K562 (cell line): ENCODE data around the gene COG3.

Experiments
- ARID3A ChIP-seq: IDR thresholded peaks from 2 replicates; pipeline ENCODE4 v1.6.1; 2012; ENCODE audit warnings: low read depth, low read length, improper control_type of control experiment, borderline replicate concordance
- C11orf30 ChIP-seq: fragments of 450-650 bp; IDR thresholded peaks from 2 replicates; pipeline ENCODE4 v1.6.1; 2016; ENCODE audit warnings: low read depth, mild to moderate bottlenecking
- CTCF ChIP-seq, 3 experiments: IDR thresholded peaks in 2 of 3; conservative IDR thresholded peaks in 1 of 3; 2 replicates each; pipeline ENCODE4 v1.5.1; 2011 to 2012; ENCODE audit warnings: low read length in 3 of 3, mild to moderate bottlenecking in 3 of 3, control low read depth in 2 of 3, improper control_type of control experiment in 1 of 3, inconsistent platforms in 1 of 3, low read depth in 1 of 3, mixed read lengths in 1 of 3, moderate library complexity in 1 of 3; ENCODE audit not compliant: insufficient read depth in 2 of 3
- MAX ChIP-seq: sonication (generic); formaldehyde crosslinking; IDR thresholded peaks from 2 replicates; pipeline ENCODE4 v1.9.0; 2022; ENCODE audit warnings: mild to moderate bottlenecking, missing genetic modification reagents
- NR3C1 ChIP-seq: sonication (generic); formaldehyde crosslinking; IDR thresholded peaks from 2 replicates; pipeline ENCODE4 v1.8.1; 2022; ENCODE audit warnings: missing genetic modification reagents
- REST ChIP-seq, 2 experiments: fragments of 450-650 bp; formaldehyde crosslinking in 1 of 2; IDR thresholded peaks; 2 replicates each; pipeline versions ENCODE4 v1.4.0 to v1.6.1; 2014 to 2020; ENCODE audit warnings: mild to moderate bottlenecking in 2 of 2, borderline replicate concordance in 1 of 2, low read depth in 1 of 2
- SMAD3 ChIP-seq: fragments of 450-650 bp; formaldehyde crosslinking; conservative IDR thresholded peaks from 2 replicates; pipeline ENCODE4 v1.4.0; 2020; ENCODE audit warnings: mild to moderate bottlenecking
- TARDBP ChIP-seq: fragments of 450-650 bp; IDR thresholded peaks from 2 replicates; pipeline ENCODE4 v1.6.1; 2016
- TCF7L2 ChIP-seq: fragments of 150-350 bp; IDR thresholded peaks from 2 replicates; pipeline ENCODE4 v1.6.1; 2016; ENCODE audit warnings: low read depth, mild to moderate bottlenecking, low read length, moderate library complexity
- U2AF1 ChIP-seq: fragments of 200-400 bp; formaldehyde crosslinking; optimal IDR thresholded peaks from 2 replicates; pipeline ENCODE3; 2017; ENCODE audit warnings: mild to moderate bottlenecking, low read depth, low read length, moderate library complexity
- ZC3H8 ChIP-seq: fragments of 450-650 bp; IDR thresholded peaks from 2 replicates; pipeline ENCODE4 v1.6.1; 2017
- TF ChIP-seq, protein P1 (sequence below): sonication (generic); formaldehyde crosslinking; IDR thresholded peaks from 2 replicates; pipeline ENCODE4 v1.8.1; 2023; ENCODE audit warnings: mild to moderate bottlenecking, missing genetic modification reagents

DNA sequence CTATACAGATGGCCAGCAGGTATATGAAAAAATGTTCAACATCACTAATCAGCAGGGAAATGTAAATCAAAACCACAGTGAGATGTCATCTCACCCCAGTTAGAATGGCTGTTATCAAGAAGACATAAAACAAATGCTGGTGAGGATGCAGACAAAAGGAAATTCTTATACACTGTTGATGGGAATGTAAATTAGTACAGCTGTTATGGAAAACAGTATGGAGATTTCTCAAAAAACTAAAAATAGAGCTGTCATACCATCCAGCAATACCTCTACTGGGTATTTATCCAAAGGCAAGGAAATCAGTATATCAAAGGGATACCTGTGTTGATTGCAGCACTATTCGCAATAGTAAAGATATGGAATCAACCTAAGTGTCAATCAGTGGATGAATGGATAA is 22.9 kb downstream of the COG3 start:
- TF ChIP-seq C11orf30 = no peak
- TF ChIP-seq, protein P1, sequence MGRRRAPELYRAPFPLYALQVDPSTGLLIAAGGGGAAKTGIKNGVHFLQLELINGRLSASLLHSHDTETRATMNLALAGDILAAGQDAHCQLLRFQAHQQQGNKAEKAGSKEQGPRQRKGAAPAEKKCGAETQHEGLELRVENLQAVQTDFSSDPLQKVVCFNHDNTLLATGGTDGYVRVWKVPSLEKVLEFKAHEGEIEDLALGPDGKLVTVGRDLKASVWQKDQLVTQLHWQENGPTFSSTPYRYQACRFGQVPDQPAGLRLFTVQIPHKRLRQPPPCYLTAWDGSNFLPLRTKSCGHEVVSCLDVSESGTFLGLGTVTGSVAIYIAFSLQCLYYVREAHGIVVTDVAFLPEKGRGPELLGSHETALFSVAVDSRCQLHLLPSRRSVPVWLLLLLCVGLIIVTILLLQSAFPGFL (CRISPR knock-in tag) = no peak
- no peak for TF ChIP-seq U2AF1
- TF ChIP-seq SMAD3 (CRISPR knock-in tag) = no peak
- no peak for TF ChIP-seq TARDBP
- TF ChIP-seq ARID3A = no peak
- no peak for TF ChIP-seq ZC3H8
- TF ChIP-seq REST (IDR thresholded peaks at IDR 0.05; ENCODE audit: borderline replicate concordance) = no peak
- no peak for TF ChIP-seq REST (CRISPR knock-in tag; IDR thresholded peaks at IDR 0.05; ENCODE audit: low read depth)
- no peak for TF ChIP-seq MAX (CRISPR knock-in tag)
- no peak for TF ChIP-seq TCF7L2
- TF ChIP-seq CTCF (IDR thresholded peaks at IDR 0.05 in 2 of 3, conservative IDR thresholded peaks at IDR 0.05 in 1 of 3; ENCODE audit: insufficient read depth in 2 of 3, low read depth in 1 of 3, low read length in 3 of 3) = no peak
- TF ChIP-seq NR3C1 = no peak
